GM12878 (cell line): Measurements from ENCODE around the gene CYTIP. TPM values are rescaled to one million over a fixed set of nuclear protein-coding genes. Genes with fewer than 3 reads are reported as not detected.

Source experiments
- ATAC-seq: fragments of 200-7000 bp; cut with Tn5 transposase; 3 replicates; pipeline ENCODE4 v1.9.1; 2020; ENCODE audit warnings: mild to moderate bottlenecking, moderate library complexity
- BruUV-seq: library from RNA; stranded (reverse); fragments of 400-500 nt; replicated peaks from 2 replicates; lab custom pipeline; 2021; lab: Mats Ljungman, UMichigan
- CTCF ChIA-PET: fragments of 300-600 bp; sonication (Branson Sonifier 250); formaldehyde crosslinking; extraction: SDS; loops from one replicate; lab custom pipeline; 2021; ENCODE audit warnings: inconsistent platforms; lab: Yijun Ruan, JAX
- POLR2A ChIA-PET: fragments of 350-600 bp; formaldehyde crosslinking; extraction: SDS; loops from one replicate; lab custom pipeline; 2021; ENCODE audit warnings: inconsistent platforms; lab: Charles Lee
- RAD21 ChIA-PET: fragments of 300-600 bp; sonication (Branson Sonifier 250); formaldehyde crosslinking; loops from one replicate; lab custom pipeline; 2023; ENCODE audit warnings: antibody characterized with exemption; ENCODE audit not compliant: unreplicated experiment; lab: Charles Lee
- SMC1A ChIA-PET: fragments of 300-600 bp; sonication (Branson Sonifier 250); formaldehyde crosslinking; loops from one replicate; lab custom pipeline; 2023; ENCODE audit not compliant: unreplicated experiment, uncharacterized antibody; lab: Charles Lee
- DNase-seq: peaks from one replicate; pipeline ENCODE4 v3.0.0-alpha.2; 2011; ENCODE audit warnings: low read depth, low spot score
- FAIRE-seq: peaks from 3 replicates; lab custom pipeline; 2011; peaks lifted over from hg19 to GRCh38; lab: Jason Lieb, UNC
- H2AFZ ChIP-seq: 2 replicates; pipeline ENCODE4 v1.6.0; 2011; ENCODE audit warnings: low read depth, low read length, control low read depth; ENCODE audit not compliant: control insufficient read depth
- H3K27ac ChIP-seq: 2 replicates; pipeline ENCODE4 v1.5.1; 2011; ENCODE audit warnings: control low read depth; ENCODE audit not compliant: control insufficient read depth, insufficient read depth
- H3K27me3 ChIP-seq, 2 experiments: replicated peaks in 1 of 2; 2 replicates each; pipeline versions ENCODE4 v1.6.0 to v1.6.1; 2011; ENCODE audit warnings: low read length in 1 of 2; ENCODE audit not compliant: control insufficient read depth in 2 of 2, insufficient read depth in 2 of 2
- H3K36me3 ChIP-seq, 2 experiments: 2 replicates each; pipeline ENCODE4 v1.5.1; 2011; ENCODE audit warnings: low read length in 1 of 2; ENCODE audit not compliant: control insufficient read depth in 2 of 2, insufficient read depth in 2 of 2
- H3K4me1 ChIP-seq: 2 replicates; pipeline ENCODE4 v1.6.1; 2011; ENCODE audit warnings: mild to moderate bottlenecking, low read length, moderate library complexity, mixed read lengths; ENCODE audit not compliant: control insufficient read depth, insufficient read depth
- H3K4me2 ChIP-seq: 2 replicates; pipeline ENCODE4 v1.6.0; 2011; ENCODE audit warnings: control low read depth; ENCODE audit not compliant: control insufficient read depth, insufficient read depth
- H3K4me3 ChIP-seq: fragments of 200-600 bp; sonication (generic); 2 replicates; pipeline ENCODE4 v1.5.1; 2016
- H3K79me2 ChIP-seq: 2 replicates; pipeline ENCODE4 v1.6.0; 2011; ENCODE audit warnings: low read length; ENCODE audit not compliant: control insufficient read depth, insufficient read depth
- H3K9ac ChIP-seq: 2 replicates; pipeline ENCODE4 v1.8.0; 2011; ENCODE audit warnings: low read length, control low read depth, mixed read lengths; ENCODE audit not compliant: control insufficient read depth, insufficient read depth
- H3K9me3 ChIP-seq: replicated peaks from 3 replicates; pipeline ENCODE4 v1.5.1; 2011; ENCODE audit warnings: mild to moderate bottlenecking, low read length; ENCODE audit not compliant: control insufficient read depth, insufficient read depth
- H4K20me1 ChIP-seq: 2 replicates; pipeline ENCODE4 v1.6.0; 2011; ENCODE audit not compliant: control insufficient read depth, insufficient read depth
- BHLHE40 ChIP-seq, 2 experiments: fragments of 450-650 bp in 1 of 2; IDR thresholded peaks; 2 replicates each; pipeline ENCODE4 v1.6.1; 2011 to 2017; ENCODE audit warnings: low read depth in 2 of 2, borderline replicate concordance in 1 of 2, improper control_type of control experiment in 1 of 2, low read length in 1 of 2, mild to moderate bottlenecking in 1 of 2
- DPF2 ChIP-seq: fragments of 450-650 bp; IDR thresholded peaks from 2 replicates; pipeline ENCODE4 v1.6.1; 2017; ENCODE audit warnings: mild to moderate bottlenecking
- GABPA ChIP-seq: IDR thresholded peaks from 2 replicates; pipeline ENCODE4 v1.6.1; 2014; ENCODE audit warnings: antibody characterized with exemption, low read depth, mild to moderate bottlenecking, inconsistent platforms
- RFX5 ChIP-seq: IDR thresholded peaks from 2 replicates; pipeline ENCODE4 v1.6.1; 2011; ENCODE audit warnings: low read depth, low read length, improper control_type of control experiment
- RUNX3 ChIP-seq: IDR thresholded peaks from 2 replicates; pipeline ENCODE4 v1.6.1; 2012; ENCODE audit warnings: low read length, inconsistent platforms
- SPI1 ChIP-seq: IDR thresholded peaks from 2 replicates; pipeline ENCODE4 v1.6.1; 2011; ENCODE audit warnings: low read depth, mild to moderate bottlenecking, low read length, moderate library complexity, borderline replicate concordance; ENCODE audit not compliant: insufficient read depth
- WGBS: methylation state at CpG from one replicate; pipeline ENCODE4 v1.1.6; 2016; ENCODE audit warnings: low lambda C conversion rate; ENCODE audit not compliant: insufficient replicate concordance, insufficient coverage; ENCODE audit errors: missing lambda C conversion rate; 5-methylcytosine and 5-hydroxymethylcytosine counted together
- in situ Hi-C: fragments of 300-500 bp; cut with MboI; formaldehyde crosslinking; loops from 9 replicates; pipeline ENCODE4 v1.14.3; 2018; ENCODE audit warnings: mixed read lengths
- intact Hi-C: fragments of 100-400 bp; cut with micrococcal nuclease; formaldehyde crosslinking; loops from one replicate; pipeline ENCODE4 v1.14.2; 2022; ENCODE audit not compliant: unreplicated experiment
- polyA plus RNA-seq, 11 experiments: library from polyadenylated mRNA; depleted of rRNA in 4 of 11; unstranded in 6 of 11; stranded (reverse) in 5 of 11; fragments of >200 nt; fragmentation: Nextera tagmentation in 4 of 11; fragmentation: Illumina TruSeq in 1 of 11; extraction: Ambion mirVana in 4 of 11; extraction: Trizol in 1 of 11; gene quantifications; 1 replicate in 1 of 11; 2 replicates in 10 of 11; pipeline versions ENCODE4 v1.2.1 to v1.2.3, GENCODE V29; 2011 to 2016; ENCODE audit warnings: inconsistent platforms in 2 of 11, missing spikeins in 2 of 11, low read depth in 1 of 11
- total RNA-seq, 4 experiments: library from RNA; depleted of rRNA in 3 of 4; stranded (reverse); fragments of >200 nt in 3 of 4; fragmentation: Illumina TruSeq in 1 of 4; extraction: Trizol in 1 of 4; gene quantifications; 2 replicates each; pipeline versions ENCODE4 v1.2.1 to v1.2.3, GENCODE V29; 2013 to 2021
- TF ChIP-seq, protein P1 (sequence below): IDR thresholded peaks from 2 replicates; pipeline ENCODE4 v1.6.1; 2012; ENCODE audit warnings: low read length, inconsistent platforms

Gene CYTIP
- total and polyA plus RNA-seq, 10 of the 15 experiments (the other 5 are each of a cell fraction or from before 2014, with no cell fraction given) = 55.1 to 178 (median 73.4) TPM

DNA sequence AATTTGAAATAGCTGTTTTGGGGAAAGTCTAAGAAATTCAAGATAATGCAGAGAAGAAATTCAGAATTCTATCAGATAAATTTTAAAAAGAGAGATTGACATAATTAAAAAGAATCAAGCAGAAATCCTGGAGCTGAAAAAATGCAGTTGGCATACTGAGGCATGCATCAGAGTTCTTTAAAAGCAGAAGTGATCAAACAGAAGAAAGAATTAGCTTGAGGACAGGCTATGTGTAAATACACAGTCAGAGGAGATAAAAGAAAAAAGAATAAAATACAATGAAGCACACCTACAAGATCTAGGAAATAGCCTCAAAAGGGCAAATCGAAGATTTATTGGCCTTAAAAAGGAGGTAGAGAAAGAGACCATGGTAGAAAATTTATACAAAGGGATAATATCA is 57.1 kb downstream of the CYTIP start:
- peak; percentile 37; the same call in 1 of the 3 replicates for ATAC-seq
- CTCF ChIA-PET = interaction anchor here (1.0 to 1.5 kb wide), 5 partner anchors 18 to 68 kb away, joined by 3 to 8 read pairs (median 3); no protein-coding TSS in a partner anchor

DNA sequence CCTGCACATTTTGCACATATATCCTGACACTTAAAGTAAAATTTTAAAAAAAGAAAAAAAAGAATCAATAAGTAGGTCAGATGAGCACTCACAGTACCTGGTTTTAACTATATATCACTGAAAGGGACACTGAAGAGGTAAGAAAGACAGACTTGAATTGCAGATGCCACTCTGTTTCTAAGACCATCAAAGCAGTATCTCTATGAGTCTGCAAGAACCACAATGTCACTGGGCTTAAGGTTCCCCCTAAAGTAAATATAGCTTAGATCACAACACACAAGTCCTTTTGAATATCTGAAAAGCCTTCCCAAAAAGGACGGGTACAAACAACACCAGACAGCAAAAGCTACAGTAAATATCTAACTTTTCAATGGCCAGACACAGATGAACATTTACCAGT is 57.6 kb downstream of the CYTIP start:
- in situ Hi-C loops (no loop called here), intact Hi-C loops (no loop called here)
- WGBS = 33% methylated on average over 1 of the region's 1 CpG
- Histone ChIP-seq H3K79me2 (no peaks in the 10 kb centered on the region), H3K4me2 (no peak overlapping the region), H4K20me1 (no peaks in the 10 kb centered on the region), H3K4me3 (no peak overlapping the region), H3K4me1 (no peaks in the 10 kb centered on the region), H3K27me3 (no peaks in the 10 kb centered on the region), H3K27ac (no peak overlapping the region), H2AFZ (no peak overlapping the region), H3K36me3 (no peaks in the 10 kb centered on the region), H3K9ac (no peak overlapping the region), H3K9me3 (peaks cover 2% of the 10 kb centered on the region; the same call in 2 of the 3 replicates)
- POLR2A ChIA-PET = no interaction called here
- no peak for DNase-seq
- SMC1A ChIA-PET = interaction anchor here (1.0 to 1.9 kb wide), 6 partner anchors 14 to 58 kb away, joined by 3 to 5 read pairs (median 4); no protein-coding TSS in a partner anchor
- FAIRE-seq = no peak
- peak; percentile 59 for ATAC-seq
- BruUV-seq = no TSS peak
- TF ChIP-seq, protein P1, sequence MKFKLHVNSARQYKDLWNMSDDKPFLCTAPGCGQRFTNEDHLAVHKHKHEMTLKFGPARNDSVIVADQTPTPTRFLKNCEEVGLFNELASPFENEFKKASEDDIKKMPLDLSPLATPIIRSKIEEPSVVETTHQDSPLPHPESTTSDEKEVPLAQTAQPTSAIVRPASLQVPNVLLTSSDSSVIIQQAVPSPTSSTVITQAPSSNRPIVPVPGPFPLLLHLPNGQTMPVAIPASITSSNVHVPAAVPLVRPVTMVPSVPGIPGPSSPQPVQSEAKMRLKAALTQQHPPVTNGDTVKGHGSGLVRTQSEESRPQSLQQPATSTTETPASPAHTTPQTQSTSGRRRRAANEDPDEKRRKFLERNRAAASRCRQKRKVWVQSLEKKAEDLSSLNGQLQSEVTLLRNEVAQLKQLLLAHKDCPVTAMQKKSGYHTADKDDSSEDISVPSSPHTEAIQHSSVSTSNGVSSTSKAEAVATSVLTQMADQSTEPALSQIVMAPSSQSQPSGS = no peak
- TF ChIP-seq BHLHE40 (IDR thresholded peaks at IDR 0.05; ENCODE audit: borderline replicate concordance in 1 of 2, low read depth in 2 of 2, low read length in 1 of 2) (no peak), DPF2 (no peak)
- CTCF ChIA-PET = interaction anchor here (1.0 to 1.5 kb wide), 5 partner anchors 18 to 68 kb away, joined by 3 to 8 read pairs (median 3); no protein-coding TSS in a partner anchor
- RAD21 ChIA-PET = interaction anchor here (0.9 to 1.0 kb wide), 2 partner anchors 50 to 57 kb away, joined by 3 read pairs; partner anchors contain the start of gene CYTIP

More for the DNA sequence above, 57.1 kb downstream of the CYTIP start:
- 64% methylated on average over 1 of the region's 1 CpG for WGBS
- Histone ChIP-seq H3K4me3 (no peak overlapping the region), H3K27me3 (no peaks in the 10 kb centered on the region), H2AFZ (no peak overlapping the region), H3K9me3 (peaks cover 2% of the 10 kb centered on the region; the same call in 2 of the 3 replicates), H4K20me1 (no peaks in the 10 kb centered on the region), H3K4me2 (no peak overlapping the region), H3K4me1 (no peaks in the 10 kb centered on the region), H3K79me2 (no peaks in the 10 kb centered on the region), H3K36me3 (no peaks in the 10 kb centered on the region), H3K9ac (no peak overlapping the region), H3K27ac (no peak overlapping the region)
- FAIRE-seq (no peak), DNase-seq (no peak)
- RAD21 ChIA-PET = interaction anchor here (0.9 to 1.0 kb wide), 2 partner anchors 50 to 57 kb away, joined by 3 read pairs; partner anchors contain the start of gene CYTIP
- in situ Hi-C loops = no loop called here
- intact Hi-C loops = no loop called here
- SMC1A ChIA-PET = interaction anchor here (1.0 to 1.9 kb wide), 7 partner anchors 14 to 59 kb away, joined by 3 to 5 read pairs (median 3); no protein-coding TSS in a partner anchor
- TF ChIP-seq RUNX3 (no peak), GABPA (no peak), RFX5 (no peak), SPI1 (peak; percentile 31; the same call in 1 of the 2 replicates)
- POLR2A ChIA-PET = no interaction called here
- no TSS peak for BruUV-seq
